Measurements from ENCODE around the gene ZNF280B.

The ZNF280B gene

DNA sequence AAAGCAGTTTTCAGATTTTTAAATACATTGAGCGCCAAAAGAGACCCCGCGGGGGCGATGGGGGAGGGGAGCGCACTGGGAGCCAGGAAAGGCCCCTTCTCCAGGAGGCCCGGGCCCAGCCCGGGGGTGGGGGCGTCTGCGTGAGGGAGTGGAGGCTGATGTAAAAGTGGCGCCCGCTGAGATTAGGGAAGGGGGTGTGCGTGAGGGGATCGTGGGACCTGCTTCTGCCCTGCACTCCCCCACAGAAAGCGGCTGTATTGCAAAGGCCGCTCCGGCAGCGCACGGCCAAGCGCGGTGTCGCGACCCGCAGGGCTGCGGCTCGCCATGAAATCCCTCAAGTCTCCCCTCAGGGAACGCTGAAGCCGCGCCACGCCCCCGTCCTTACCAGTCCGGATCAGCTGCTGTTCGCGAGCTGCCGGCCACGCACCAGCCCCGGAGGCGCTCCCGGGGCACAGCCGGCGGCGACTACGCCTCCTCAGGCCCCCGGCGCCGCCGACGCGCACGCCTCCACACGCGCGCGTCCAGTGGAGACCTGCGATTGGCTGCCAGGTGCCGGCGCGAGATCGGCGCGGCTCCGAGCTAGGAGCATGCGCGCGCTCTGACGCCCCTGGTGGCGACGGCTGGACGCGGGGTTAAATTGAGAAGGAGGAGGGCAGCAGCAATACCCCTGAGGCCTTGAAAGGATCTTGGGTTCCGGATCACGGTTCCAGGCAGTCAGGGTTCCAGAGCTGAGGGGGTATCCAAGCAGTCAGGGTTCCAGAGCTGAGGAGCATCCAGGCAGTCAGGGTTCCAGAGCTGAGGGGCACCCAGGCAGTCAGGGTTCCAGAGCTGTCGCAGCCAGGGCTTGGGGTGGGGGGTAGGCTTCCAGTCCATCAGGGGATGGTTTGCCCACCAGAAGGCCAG lies at the start of gene ZNF280B:
ZNF280B (minus strand) TSS at position 469 of the 903 bp plus-strand sequence. CDS start 19,344 bp downstream, outside the sequence.
- Histone ChIP-seq H3K79me2 (ENCODE audit: control insufficient read depth, insufficient read depth, low read length, unreplicated experiment) (no peaks in the 10 kb centered on the region), H3K36me3 (ENCODE audit: insufficient read depth, low read length) (no peaks in the 10 kb centered on the region), H2AFZ (ENCODE audit: low read length, unreplicated experiment) (peak within 1 kb of the TSS; percentile 60), H3K4me1 (ENCODE audit: control insufficient read depth, insufficient read depth, low read length, unreplicated experiment) (peaks cover 3% of the 10 kb centered on the region), H3K4me3 (ENCODE audit: low read depth, low read length) (peak within 1 kb of the TSS; percentile 90), H3K27ac (ENCODE audit: low read depth, low read length) (no peak within 1 kb of the TSS), H3K27me3 (ENCODE audit: insufficient read depth, low read length) (peaks cover 10% of the 10 kb centered on the region)

DNA sequence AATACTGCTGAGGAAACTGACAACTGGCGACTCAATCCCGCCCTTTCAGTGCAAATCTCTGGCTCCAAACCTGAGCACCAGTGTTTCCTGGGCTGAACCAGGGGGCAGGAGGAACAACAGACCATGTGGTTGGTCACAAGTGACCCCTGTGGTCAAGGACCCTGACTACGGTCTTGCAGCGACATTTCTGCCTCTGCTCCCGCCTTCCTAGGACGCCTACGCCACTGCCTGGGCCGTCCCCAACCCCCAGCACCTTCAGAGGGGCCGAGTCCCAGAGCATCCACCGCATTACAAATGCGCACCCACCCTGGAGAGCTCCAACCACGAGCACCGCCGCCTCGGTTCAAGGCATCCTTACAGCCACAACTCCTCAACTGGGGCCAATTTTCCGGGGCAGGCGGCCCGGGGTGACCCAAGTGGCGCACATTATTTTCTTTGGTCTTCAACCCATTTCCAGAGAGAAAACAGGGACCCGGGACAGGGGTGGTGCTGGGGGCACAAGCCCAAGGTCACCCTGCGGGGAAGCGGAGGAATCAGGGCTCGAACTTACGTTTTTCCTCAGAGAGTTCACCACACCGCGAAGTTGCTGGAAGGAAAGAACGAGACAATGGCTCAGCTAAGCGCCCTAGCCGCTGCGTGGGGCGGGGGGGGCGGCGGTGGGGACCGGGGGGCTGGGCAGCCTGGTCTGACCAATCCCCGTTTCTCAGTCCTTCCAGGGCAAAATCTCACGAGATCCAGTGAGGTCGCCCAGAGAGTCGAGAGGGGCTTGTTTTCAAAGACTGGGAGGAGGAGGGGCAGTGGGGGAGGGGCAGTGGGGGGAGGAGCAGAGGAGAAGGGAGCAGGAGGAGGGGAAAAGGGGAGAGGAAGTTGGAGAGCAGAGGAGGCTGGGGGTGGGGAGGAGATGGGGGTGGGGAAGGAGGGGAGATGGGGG lies 48.7 kb upstream of the ZNF280B start:
- Histone ChIP-seq H3K27me3 (ENCODE audit: insufficient read depth, low read length) (no peaks in the 10 kb centered on the region), H3K79me2 (ENCODE audit: control insufficient read depth, insufficient read depth, low read length, unreplicated experiment) (no peaks in the 10 kb centered on the region), H3K4me1 (ENCODE audit: control insufficient read depth, insufficient read depth, low read length, unreplicated experiment) (no peaks in the 10 kb centered on the region), H3K36me3 (ENCODE audit: insufficient read depth, low read length) (no peaks in the 10 kb centered on the region), H3K27ac (ENCODE audit: low read depth, low read length) (no peak overlapping the region), H2AFZ (ENCODE audit: low read length, unreplicated experiment) (no peak overlapping the region), H3K4me3 (ENCODE audit: low read depth, low read length) (no peak overlapping the region)

DNA sequence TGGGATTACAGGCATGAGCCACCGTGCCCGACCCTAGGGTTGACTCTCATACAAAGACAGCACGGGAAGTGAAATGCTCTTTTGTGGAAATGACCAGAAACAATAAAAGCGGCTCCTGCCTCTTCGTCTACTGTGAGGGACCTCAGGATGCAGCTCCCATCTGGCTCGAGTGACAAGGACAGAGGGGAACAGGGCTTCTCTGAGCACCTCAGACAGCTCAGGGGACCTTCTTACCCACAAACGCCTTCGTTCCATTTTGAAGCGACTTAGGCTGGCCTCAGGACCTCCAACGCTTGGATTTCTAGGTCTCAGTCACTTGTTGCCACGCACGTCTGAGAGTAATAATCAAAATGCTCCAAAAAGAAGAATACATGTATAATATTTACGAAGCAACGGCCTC lies 48.0 kb upstream of the ZNF280B start:
- H3K36me3 ChIP-seq (ENCODE audit: insufficient read depth, low read length): no peaks in the 10 kb centered on the region
- H3K27me3 ChIP-seq (ENCODE audit: insufficient read depth, low read length): no peaks in the 10 kb centered on the region; the same call in 1 of the 2 replicates
- H2AFZ ChIP-seq (ENCODE audit: low read length, unreplicated experiment): no peak overlapping the region
- no peaks in the 10 kb centered on the region for H3K4me1 ChIP-seq (ENCODE audit: control insufficient read depth, insufficient read depth, low read length, unreplicated experiment)
- no peaks in the 10 kb centered on the region for H3K79me2 ChIP-seq (ENCODE audit: control insufficient read depth, insufficient read depth, low read length, unreplicated experiment)
- H3K4me3 ChIP-seq (ENCODE audit: low read depth, low read length): no peak overlapping the region
- H3K27ac ChIP-seq (ENCODE audit: low read depth, low read length): no peak overlapping the region

GRCh38 chr22:22555596-22555995 lies 47.1 kb upstream of the ZNF280B start:
- Histone ChIP-seq H3K27ac (ENCODE audit: low read depth, low read length) (no peak overlapping the region), H3K36me3 (ENCODE audit: insufficient read depth, low read length) (no peaks in the 10 kb centered on the region), H3K79me2 (ENCODE audit: control insufficient read depth, insufficient read depth, low read length, unreplicated experiment) (no peaks in the 10 kb centered on the region), H3K4me3 (ENCODE audit: low read depth, low read length) (no peak overlapping the region), H3K4me1 (ENCODE audit: control insufficient read depth, insufficient read depth, low read length, unreplicated experiment) (no peaks in the 10 kb centered on the region), H2AFZ (ENCODE audit: low read length, unreplicated experiment) (no peak overlapping the region), H3K27me3 (ENCODE audit: insufficient read depth, low read length) (peaks cover 7% of the 10 kb centered on the region; the same call in 1 of the 2 replicates)

- Histone ChIP-seq H3K27me3 (ENCODE audit: insufficient read depth, low read length) (peaks cover 11% of the 10 kb centered on the region), H3K79me2 (ENCODE audit: control insufficient read depth, insufficient read depth, low read length, unreplicated experiment) (no peaks in the 10 kb centered on the region), H3K4me1 (ENCODE audit: control insufficient read depth, insufficient read depth, low read length, unreplicated experiment) (no peaks in the 10 kb centered on the region), H3K27ac (ENCODE audit: low read depth, low read length) (no peak overlapping the region), H3K4me3 (ENCODE audit: low read depth, low read length) (no peak overlapping the region), H3K36me3 (ENCODE audit: insufficient read depth, low read length) (no peaks in the 10 kb centered on the region), H2AFZ (ENCODE audit: low read length, unreplicated experiment) (no peak overlapping the region)
Measured at GRCh38 chr22:22554587-22555284, 46.2 kb upstream of the ZNF280B start.

DNA sequence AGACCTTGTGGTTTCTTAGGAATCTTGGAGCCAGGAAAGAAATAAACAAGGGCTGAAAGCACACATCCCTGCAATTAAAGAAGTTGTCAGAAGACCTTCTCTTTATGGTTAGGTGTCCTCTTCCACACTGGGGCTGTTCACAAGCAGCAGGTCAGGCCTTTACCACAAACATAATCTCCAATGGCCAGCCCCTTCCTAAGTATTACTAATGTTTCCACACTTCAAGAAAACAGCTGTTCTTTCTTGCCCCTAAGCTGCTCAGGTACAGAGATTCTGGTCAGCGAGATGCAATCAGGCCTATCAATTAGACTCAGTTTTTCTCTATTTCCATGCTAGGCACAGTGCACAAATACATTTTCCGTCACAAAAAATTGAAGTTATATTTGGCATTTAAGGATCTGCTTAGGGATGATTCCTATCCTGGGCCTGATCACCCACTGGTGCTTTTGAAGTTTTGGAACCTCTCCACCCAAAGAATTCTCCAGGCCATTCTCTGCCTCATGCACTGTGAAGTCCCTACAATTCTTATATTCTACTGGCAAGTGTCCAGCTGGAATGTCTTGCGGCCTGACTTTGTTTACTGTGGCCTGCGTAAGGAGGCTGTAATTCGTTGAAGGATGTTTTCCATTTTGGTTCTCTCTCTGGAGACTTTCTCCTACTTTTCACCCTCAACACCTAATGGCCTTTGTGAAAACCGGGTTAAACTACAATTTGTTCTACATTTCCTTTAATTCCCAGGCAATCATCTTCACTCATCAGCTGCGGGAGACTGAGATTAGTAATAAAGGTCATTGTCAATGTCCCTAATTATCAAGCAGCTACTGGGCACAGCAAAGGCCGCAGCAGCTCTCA lies 45.4 kb upstream of the ZNF280B start:
- Histone ChIP-seq H3K36me3 (ENCODE audit: insufficient read depth, low read length) (no peaks in the 10 kb centered on the region), H3K4me3 (ENCODE audit: low read depth, low read length) (no peak overlapping the region), H2AFZ (ENCODE audit: low read length, unreplicated experiment) (no peak overlapping the region), H3K27ac (ENCODE audit: low read depth, low read length) (no peak overlapping the region), H3K79me2 (ENCODE audit: control insufficient read depth, insufficient read depth, low read length, unreplicated experiment) (no peaks in the 10 kb centered on the region), H3K4me1 (ENCODE audit: control insufficient read depth, insufficient read depth, low read length, unreplicated experiment) (no peaks in the 10 kb centered on the region), H3K27me3 (ENCODE audit: insufficient read depth, low read length) (peaks cover 19% of the 10 kb centered on the region)

DNA sequence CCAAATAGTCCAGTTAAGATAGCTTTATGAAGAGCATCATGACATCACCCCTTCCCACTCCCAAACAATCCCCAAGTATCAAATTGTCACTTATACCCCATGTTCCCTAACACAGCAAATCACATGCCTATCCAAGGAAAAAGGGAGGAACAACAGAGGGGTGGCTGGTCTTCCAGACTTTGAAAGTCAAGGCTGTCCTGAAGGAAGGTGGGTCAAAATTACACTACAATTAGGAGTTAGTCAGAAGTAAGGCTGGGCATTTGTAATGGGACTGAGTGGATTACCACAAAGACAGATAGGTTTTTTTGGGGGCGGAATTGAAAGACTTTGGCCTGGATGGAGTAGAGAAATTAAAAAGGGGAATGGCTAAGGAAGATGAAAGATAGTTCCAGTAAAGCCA lies 44.6 kb upstream of the ZNF280B start:
- Histone ChIP-seq H2AFZ (ENCODE audit: low read length, unreplicated experiment) (no peak overlapping the region), H3K4me3 (ENCODE audit: low read depth, low read length) (no peak overlapping the region), H3K36me3 (ENCODE audit: insufficient read depth, low read length) (no peaks in the 10 kb centered on the region), H3K27ac (ENCODE audit: low read depth, low read length) (no peak overlapping the region), H3K79me2 (ENCODE audit: control insufficient read depth, insufficient read depth, low read length, unreplicated experiment) (no peaks in the 10 kb centered on the region), H3K4me1 (ENCODE audit: control insufficient read depth, insufficient read depth, low read length, unreplicated experiment) (no peaks in the 10 kb centered on the region), H3K27me3 (ENCODE audit: insufficient read depth, low read length) (peaks cover 26% of the 10 kb centered on the region)

GRCh38 chr22:22552630-22553029 lies 44.1 kb upstream of the ZNF280B start:
- no peak overlapping the region for H3K27ac ChIP-seq (ENCODE audit: low read depth, low read length)
- H3K4me3 ChIP-seq (ENCODE audit: low read depth, low read length): no peak overlapping the region
- H3K79me2 ChIP-seq (ENCODE audit: control insufficient read depth, insufficient read depth, low read length, unreplicated experiment): no peaks in the 10 kb centered on the region
- no peak overlapping the region for H2AFZ ChIP-seq (ENCODE audit: low read length, unreplicated experiment)
- no peaks in the 10 kb centered on the region for H3K36me3 ChIP-seq (ENCODE audit: insufficient read depth, low read length)
- H3K4me1 ChIP-seq (ENCODE audit: control insufficient read depth, insufficient read depth, low read length, unreplicated experiment): no peaks in the 10 kb centered on the region
- peaks cover 30% of the 10 kb centered on the region for H3K27me3 ChIP-seq (ENCODE audit: insufficient read depth, low read length)

DNA sequence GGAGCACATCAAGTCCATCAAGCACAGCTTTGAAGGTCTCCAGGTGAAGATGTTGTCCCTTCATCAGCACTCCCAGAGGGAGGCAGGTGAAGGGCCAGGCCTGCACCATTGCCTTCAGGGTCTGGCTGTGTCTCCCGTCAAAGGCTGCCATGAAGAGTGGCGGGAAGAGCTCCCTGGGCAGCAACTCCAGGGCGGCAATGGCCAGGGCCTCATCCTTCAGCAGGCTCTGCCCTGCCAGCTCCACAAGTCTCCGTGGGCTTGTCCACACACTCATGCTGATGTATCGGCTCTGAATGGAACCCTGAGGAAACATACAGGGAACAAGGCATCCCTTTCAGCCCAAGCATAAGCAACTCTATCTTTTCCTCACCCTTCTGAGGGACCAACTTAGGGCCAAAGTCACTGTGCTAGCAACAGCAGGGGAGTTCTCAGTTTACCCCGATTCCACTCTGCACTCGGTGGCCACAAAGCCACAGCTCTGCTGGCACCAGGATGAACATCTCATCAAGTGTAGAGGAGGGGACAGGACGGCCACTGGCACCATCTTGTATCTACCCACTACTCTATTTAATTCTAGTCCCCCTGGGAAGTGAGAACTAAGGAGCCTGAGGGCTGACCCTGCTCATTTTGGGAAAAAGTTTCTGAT lies 42.4 kb upstream of the ZNF280B start:
- Histone ChIP-seq H3K36me3 (ENCODE audit: insufficient read depth, low read length) (no peaks in the 10 kb centered on the region), H3K27ac (ENCODE audit: low read depth, low read length) (no peak overlapping the region), H3K79me2 (ENCODE audit: control insufficient read depth, insufficient read depth, low read length, unreplicated experiment) (no peaks in the 10 kb centered on the region), H3K4me1 (ENCODE audit: control insufficient read depth, insufficient read depth, low read length, unreplicated experiment) (no peaks in the 10 kb centered on the region), H3K4me3 (ENCODE audit: low read depth, low read length) (no peak overlapping the region), H2AFZ (ENCODE audit: low read length, unreplicated experiment) (no peak overlapping the region), H3K27me3 (ENCODE audit: insufficient read depth, low read length) (peaks cover 30% of the 10 kb centered on the region)
